Mucosa of gallbladder (tissue), 1 donor: ENCODE results near the gene SDK1. TPM values are rescaled to one million over a fixed set of nuclear protein-coding genes. Genes with fewer than 3 reads are reported as not detected.

ENCODE experiments used
- DNase-seq: peaks from one replicate; pipeline ENCODE4 v3.0.0-alpha.2; 2020; ENCODE audit warnings: low spot score
- total RNA-seq: library from RNA; stranded (reverse); gene quantifications from one replicate; pipeline ENCODE4 v1.2.1, GENCODE V29; 2021
- donor health status: DM: no; HTN: no; CAD: no.

The SDK1 gene
- total RNA-seq, 1 donor from 2014 or later: 6.6 TPM

DNA sequence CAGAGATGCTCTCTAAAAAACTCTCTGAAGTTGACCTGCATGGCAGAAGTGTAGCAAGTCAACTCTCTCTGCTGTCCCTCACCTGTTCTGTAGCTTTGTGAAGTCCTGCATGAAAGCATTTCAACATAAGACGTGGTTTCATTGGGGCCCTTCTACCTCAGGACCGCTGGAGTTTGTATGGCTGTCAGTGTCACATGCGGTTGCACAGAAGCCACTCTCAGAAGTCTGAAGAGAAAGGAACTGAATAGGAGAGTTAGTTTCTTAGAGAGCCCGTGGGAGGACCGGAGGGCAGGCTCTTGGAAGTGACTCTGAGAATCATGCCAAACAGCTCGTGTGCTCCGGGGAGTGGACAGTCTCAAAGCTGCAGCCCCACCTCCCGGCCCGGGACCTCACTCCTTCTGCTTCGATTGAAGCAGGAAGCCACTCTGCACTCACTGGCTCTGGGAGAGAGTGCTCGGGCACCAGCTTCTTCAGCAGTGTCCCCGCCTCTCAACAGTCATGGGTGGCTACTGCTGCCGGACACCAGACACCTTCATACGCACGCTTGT lies 486.7 kb downstream of the SDK1 start:
- peak; percentile 16 for DNase-seq

DNA sequence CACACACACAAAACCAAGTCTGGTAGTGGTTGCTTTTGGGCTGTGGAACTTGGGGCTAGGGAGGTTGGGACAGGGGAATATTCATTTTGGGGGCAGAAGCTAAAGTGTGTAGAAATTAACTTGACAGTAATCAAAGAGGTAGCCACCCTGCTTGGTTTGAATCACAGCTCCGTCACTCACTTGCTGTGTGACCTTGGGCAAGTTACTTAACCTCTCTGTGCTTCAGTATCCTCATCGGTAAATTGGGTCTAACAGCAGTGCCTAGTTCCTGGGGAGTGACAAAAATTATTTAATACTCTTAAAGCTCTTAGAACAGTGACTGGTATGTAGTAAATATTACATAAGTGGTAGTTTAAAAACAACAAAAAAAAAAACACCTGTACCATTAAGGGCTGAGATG lies 489.8 kb downstream of the SDK1 start:
- DNase-seq: no peak

DNA sequence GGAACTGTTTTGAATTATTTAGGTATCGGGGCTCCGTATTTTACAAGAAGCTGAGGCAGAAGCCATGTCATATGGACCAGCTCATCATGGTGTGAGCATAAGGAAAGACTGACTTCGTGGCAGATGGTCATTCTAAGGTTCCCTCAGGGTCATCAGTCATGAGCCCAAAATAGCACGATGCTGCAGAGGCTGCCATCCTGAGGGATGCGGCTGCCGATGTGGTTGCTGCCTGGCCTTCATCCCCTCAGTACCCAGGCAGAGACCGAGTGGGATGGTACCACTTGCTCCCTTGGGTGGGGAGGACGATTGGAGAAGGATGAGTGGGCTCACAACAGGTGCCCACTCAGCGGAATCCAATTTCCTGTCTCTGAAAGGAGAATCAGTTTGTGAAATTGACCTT lies 490.3 kb downstream of the SDK1 start:
- DNase-seq: no peak

DNA sequence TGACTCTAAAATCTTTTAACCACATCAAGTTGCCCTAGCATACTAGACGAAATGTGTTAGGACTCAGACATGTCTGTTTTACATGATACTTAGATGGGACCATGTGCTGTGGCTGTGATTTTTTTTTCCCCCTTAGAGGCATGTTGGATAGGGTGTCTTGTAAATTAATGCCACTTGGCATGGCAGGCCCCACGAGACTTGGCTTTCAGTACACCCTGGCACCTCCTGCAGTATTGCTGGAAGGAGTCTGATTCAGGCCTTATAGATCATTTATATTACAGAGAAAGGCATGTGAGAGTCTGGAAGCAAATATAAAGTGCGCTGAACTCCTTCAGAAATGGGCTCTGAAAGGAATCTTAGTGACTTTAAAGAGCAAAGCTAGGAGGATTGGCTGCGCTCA lies 494.1 kb downstream of the SDK1 start:
- no peak for DNase-seq

DNA sequence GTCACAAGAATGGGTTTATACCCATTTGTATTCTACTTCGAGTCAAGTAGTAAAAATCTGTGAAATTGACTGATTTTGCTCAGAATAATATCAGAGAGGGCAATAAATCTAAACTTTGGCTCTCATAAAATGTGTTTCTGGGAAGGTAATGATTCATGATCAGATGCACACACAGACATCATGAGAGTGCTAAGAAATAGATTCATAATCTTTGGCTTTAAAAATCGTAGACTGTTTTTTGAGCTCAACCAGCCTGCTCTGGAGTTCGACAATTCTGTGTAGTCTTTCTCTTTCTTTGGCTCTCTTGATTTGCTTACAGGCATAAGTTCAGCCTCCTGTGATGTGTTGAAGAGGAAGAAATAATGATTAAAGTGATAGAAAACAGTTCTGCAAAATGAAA lies 494.7 kb downstream of the SDK1 start:
- DNase-seq: no peak

DNA sequence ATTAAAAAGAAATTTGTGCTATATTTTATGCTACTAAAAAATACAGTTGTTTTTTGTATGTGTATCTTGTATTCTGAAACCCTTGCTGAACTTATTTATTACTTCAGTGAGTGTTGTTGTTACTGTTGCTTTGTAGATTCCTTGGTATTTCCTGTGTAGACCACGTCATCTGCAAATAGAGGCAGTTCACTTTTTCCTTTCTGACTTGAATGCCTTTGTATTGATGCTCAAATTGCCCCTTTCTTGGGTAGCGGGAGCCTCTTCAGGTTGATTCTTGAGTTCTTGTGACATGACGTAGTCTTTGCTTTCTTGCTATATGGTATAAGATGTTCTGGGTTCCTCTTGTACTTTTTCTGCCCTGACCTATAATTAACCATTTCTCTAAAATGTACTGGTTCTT lies 504.1 kb downstream of the SDK1 start:
- DNase-seq: no peak

DNA sequence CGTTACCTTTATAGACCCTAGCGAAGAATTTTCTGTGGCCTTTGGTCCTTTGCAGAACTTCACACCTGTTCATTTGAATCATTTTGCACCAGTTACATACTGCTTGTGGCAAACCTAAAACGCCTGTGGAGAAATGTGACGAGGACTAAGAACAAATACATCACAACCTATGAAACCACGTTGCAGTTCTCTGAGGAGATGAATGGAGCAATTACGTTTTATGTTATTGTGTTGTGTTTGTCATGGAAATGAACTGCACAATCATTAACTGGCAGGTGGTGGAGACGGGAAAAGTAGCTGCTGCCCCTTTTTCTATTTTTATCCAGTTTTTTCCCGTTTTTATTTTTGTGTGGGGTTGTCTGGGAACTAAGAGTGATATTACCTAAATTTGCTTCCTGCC lies 505.5 kb downstream of the SDK1 start:
- no peak for DNase-seq

DNA sequence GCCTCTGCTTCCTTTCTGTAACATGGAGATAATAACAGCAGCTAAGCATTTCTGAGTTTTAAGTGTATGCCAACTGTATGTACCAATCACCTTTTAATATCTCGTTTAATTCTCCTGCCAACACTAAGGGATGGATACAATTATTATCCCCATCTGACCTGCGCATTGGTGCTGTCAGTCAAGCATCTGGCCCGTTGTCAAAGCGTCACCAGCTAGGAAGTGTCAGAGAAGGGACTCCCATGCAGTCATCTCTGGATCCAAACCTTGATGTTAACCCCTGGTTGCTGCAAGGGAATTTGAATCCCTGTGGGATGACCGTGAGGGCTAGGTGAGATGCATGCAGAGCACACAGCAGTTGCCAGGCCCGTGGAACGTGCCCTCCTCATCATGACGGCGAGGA lies 506.8 kb downstream of the SDK1 start:
- no peak for DNase-seq

DNA sequence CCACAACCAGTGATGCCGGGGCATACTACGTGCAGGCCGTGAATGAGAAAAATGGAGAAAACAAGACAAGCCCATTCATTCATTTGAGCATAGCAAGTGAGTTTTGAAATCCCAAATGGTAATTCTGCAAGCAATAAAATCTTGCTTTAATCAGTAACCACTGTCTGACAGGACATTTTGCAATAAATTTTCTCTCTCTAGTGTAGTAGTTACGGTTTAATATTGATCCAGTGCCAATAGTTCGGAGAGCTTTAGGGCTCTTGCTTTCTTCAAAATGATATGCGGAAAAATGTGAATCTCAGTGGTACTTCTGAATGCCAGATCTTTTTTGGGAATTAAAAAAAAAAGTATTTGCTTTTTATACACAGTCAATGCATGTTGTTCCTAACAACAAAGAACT lies 520.4 kb downstream of the SDK1 start:
- DNase-seq: no peak

DNA sequence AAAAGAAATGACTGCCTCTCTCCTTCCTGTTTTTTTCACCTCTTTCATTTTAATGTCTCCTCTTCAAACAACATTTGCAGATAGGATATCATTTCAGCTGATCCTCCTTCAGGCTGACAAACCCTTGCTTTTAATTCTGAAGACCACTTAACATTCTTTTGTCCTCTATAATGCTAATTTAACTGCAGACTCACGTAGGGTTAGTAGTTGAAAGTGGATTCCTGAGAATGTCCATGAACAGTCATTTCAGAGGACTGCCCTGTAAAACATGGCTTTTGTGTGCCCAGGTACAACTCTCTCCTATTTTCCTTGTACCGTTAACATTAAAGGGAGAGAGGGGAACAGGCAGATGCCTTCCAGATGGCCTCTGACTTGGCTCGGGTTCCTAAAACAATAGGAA lies 524.4 kb downstream of the SDK1 start:
- DNase-seq: no peak

DNA sequence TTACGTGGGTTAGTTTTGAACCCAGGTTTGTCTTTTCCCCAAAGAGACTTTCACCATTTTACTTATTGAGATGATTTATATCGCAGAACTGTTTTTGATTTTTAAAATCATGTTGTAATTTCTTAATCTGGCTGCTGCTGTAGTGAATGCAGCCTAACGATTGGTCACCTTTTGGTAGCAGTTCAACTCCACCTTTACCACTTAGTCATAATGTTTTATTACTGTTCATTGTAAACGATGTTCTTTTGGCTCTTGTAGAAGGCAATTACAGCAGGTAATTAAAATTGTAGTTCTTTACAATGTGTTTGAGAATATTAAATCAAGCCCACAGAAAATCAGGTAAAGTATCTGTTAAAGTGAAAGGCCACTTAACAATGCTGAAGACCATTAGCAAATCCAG lies 531.1 kb downstream of the SDK1 start:
- DNase-seq: no peak

DNA sequence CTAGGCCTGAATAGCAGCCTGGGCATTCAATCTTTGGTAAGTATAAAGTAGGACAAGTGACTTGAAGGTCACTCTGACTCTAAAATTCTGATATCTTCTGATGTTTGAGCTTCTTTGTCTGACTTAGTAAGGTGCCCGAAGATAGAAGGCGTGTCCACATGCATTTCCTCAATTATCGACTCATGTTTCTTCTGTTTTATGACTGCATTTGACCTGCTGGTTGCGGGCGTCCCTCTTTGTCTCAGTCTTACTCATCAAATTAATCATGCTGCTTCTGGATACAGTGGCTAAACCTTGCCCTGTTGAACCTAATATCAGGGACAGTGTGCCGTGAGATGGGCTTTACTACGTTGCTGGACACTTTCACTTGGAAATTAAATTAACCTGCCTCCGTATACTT lies 534.1 kb downstream of the SDK1 start:
- DNase-seq: no peak

DNA sequence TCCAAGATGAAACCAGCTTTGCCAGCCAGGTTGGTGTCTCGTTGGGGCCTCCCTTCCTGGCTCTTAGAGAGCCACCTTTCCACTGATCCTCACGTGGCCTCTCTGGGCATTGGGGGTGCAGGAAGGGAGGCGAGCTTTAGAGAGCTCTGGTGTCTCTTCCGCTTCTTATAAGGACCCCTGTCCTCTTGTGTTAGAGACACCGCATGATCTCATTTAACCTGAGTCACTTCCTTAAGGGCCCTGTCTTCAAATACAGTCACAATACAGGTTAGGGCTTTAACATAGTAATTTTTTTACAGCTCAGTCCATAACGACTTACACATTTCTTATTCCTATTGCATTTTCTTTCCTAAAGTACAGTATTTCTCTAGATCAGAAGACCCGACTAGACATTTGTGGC lies 535.8 kb downstream of the SDK1 start:
- no peak for DNase-seq

DNA sequence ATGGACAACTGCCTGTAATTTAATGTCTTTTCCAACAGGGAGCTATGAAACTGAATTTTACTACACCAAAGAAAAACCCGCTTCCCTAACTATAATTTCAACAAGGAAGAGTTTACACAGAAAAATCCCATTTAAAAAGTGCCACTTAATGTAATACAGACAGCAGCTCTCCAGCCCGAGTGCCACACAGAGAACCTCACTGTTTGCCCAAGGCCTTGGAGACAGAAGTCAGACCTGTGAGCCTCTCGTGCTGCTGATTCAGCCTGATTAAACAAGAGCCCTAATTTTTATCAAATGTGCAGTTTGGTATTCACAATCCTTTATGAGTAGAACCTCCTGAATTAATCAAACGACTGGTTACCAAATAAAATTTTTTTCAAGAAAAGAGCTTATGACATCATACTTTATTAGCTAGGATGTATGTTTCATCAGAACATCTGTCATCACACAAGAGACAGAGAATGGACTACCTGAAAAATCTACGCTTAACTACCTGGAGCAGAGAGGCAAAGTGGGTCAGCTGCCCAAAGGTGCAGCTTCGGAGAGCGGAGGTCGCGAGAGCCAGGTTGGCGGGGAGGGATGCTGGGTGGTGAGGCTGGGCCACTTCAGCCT lies 543.6 kb downstream of the SDK1 start:
- no peak for DNase-seq

DNA sequence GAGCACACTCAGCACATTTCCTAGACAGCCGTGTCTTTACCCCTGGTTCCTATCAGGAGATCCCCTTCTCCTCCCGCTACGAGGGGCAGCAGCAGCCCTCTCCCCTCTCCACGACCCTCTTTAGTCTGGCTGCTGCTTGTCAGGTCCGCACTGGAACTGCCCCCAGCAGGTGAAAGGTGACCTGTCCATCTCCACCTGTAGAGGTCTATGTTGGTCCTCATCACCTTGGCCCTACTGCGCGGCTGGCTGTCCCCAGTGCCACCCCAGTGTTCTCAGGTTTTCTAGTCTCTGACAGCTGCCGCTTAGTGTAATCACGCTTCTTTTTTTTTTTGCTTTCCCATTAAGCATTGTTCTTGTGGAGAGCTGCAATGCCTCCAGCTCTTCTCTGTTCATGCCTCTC lies 545.7 kb downstream of the SDK1 start:
- DNase-seq: no peak

DNA sequence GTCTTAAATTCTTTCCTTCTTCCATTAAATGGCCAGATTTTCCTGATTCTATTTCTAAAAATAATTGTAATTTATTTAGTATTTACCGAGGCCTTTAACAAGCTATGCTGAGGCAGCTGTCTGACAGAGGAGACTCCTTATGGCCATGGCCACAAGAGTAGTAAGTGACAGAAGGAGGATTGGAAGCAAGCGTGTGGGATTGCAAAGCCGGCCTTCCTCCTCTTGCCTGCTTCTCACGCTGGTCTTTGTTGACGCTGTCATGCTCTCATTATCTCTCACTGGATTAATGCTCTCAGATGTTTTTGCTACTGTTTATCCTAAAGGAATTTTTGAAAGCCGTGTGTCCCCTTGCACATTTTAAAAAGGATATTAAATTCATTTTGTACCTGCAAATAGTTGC lies 546.3 kb downstream of the SDK1 start:
- no peak for DNase-seq

DNA sequence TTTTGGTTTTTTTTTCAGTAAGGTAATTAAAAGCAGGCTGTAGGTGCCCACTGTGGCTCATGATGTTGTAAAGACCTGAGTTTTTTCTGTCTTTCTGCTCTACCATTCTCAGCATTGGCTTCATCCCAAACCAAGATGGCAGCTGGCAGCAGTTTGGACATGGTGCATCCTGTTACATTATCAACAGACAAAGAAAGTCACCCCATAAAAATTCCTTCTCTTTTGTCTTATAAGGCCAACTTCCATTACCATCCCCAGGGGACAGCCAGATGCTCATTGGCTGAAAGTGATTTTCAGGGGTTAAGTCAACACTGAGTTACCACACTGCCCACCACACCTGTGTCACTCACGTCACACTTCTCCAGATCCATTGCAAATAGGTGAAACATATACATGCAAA lies 558.4 kb downstream of the SDK1 start:
- no peak for DNase-seq

DNA sequence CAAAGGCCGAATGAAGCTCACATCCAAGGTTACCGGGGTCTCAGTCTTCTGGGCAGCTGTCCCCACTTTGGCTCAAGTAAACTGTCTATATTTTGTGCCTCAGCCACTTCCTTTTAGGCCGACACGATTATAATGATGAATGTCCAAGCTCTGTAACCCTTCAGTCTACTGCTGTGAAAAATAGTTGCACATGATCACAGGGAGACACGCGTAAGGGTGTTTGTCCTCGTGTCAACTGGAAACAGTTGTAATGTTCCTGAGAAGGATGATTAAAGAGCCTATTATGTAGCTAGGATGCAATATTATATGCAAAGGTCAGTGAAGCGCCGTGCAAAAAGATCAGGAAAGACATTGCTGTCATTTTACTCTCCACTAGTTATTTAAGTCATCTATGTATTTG lies 559.9 kb downstream of the SDK1 start:
- DNase-seq: no peak

DNA sequence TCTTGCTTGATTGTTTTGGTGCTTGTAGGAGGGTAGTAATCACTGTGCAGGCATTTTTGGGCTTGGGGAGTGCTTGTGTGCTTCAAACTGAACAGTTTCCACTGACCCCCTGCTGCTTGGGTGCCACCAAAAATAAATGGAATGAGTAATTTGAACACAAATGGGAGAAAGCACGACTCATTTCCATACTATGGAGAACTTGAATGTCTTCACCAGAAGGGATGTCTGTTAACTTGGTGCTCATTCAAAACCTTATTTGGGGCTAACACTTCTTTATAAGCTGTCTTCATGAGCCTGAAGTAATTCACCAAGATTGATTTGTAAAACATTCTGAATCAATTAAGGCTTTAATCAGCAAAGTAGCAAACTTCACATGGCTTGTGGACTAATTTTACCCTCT lies 560.3 kb downstream of the SDK1 start:
- no peak for DNase-seq

DNA sequence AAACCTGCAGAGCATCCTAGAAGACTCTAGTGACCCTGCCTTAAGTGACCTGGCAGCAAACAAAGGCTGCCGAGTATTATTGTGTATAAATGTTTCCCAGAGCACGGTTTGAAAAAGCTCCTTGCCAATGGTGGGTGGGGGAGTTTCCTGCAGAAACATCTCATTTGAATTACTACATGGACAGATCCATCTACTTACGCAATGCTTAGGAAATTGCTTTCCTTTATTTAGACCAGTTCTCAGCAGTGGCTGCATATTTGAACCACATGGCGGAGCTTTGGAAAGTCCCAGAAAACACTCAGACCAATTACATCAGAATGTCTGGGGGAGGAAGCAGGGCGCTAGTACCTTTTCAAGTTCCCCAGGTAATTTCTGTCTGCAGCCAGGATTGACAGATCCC lies 560.9 kb downstream of the SDK1 start:
- peak; percentile 37 for DNase-seq

DNA sequence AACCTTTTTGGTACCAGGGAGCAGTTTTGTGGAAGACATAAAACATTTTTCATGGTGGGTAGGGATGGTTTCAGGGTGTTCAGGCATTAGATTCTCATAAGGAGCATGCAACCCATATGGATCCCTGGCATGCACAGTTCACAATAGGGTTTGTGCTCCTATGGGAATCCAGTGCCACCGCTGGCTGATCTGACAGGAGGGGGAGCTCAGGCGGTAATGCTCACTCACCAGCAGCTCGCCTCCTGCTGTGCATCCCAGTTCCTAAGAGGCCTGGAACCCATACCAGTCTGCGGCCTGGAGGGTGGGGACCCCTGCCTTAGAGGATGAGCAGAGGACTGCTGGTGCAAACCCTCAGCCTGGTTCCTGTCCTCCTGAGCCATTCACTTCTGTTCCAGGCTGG lies 561.7 kb downstream of the SDK1 start:
- DNase-seq: no peak

DNA sequence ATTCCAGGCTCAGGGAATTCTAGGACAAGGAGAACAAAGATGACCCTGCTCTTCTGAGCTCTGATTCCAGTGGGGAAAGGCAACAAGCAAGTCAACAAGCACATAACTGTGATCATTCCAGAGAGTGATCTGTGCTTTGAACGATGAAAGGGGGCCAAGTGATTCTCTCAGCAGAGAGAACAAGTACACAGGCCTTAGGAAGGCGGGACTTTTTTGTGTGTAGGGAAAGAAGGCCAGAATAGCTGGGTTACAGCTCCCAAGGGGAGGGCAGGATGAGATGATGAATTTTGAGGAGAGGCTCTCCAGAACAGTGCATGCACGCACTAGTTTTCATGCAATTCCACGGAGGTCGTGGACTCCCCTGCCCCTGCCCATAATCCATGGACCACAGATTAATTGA lies 565.2 kb downstream of the SDK1 start:
- DNase-seq: no peak

DNA sequence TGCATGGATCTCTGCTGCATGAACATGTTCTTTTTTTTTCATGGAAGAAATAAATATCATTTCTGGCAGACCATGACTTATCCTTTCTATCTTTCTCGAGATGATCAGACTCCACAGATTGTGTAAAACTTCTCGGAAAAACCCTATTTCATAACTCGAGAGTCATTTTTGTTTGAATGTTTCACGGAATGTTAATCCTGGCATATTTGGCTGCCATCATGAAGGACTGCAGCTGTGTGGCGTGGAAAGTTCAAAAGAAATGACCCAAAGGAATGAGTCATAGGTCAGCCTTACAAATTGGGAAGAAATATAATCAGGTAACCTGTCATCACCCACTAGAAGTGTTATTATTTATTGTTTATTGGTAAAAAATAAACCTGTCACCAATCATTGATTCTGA lies 566.8 kb downstream of the SDK1 start:
- peak; percentile 29 for DNase-seq

DNA sequence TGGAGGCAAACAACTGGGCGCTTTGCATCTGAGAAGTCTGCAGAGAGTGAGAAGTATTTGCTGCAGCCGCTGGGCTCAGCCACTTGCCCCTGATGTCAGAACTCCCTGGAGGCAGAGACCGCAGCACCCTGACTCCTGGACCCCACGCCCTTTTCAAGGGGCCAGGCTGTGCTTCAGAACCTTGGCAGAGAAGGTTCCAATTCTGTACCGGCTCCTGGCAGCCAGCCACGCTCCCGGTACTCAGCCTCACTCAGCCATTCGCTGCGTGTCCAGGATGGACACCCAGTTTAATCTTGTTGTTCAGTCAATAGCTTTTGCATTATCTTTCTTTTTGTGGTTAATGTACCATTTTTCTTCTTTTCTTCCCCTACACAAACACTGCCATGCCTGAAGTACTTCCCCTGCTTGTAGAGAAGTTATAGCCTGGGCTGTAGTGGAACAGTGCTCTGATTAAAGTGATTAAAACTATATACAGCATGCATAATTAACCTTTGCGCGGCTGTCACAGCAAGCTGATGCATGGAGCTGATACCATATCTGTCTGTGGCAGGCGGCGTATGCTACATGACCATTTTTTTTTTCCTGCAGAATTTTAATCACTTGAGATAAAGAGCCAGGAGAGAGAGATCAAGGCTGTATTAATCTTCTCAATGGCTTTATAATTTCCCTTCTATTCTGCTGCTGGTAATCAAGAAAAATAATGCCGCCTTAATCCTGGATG lies 578.5 kb downstream of the SDK1 start:
- no peak for DNase-seq
